SKM-1 treated with dmso at 0.1 percent for 144 hours (cell line): ENCODE results near the gene RTRAF.

Experiments
- DNase-seq: peaks from one replicate; lab custom pipeline; 2025; ENCODE audit not compliant: unreplicated experiment; lab: John Stamatoyannopoulos, UW

Gene RTRAF

GRCh38 chr14:52020161-52020714 lies 30.9 kb downstream of the RTRAF start:
- DNase-seq, result no peak

GRCh38 chr14:52020866-52021717 lies 31.7 kb downstream of the RTRAF start:
- DNase-seq, result no peak

DNA sequence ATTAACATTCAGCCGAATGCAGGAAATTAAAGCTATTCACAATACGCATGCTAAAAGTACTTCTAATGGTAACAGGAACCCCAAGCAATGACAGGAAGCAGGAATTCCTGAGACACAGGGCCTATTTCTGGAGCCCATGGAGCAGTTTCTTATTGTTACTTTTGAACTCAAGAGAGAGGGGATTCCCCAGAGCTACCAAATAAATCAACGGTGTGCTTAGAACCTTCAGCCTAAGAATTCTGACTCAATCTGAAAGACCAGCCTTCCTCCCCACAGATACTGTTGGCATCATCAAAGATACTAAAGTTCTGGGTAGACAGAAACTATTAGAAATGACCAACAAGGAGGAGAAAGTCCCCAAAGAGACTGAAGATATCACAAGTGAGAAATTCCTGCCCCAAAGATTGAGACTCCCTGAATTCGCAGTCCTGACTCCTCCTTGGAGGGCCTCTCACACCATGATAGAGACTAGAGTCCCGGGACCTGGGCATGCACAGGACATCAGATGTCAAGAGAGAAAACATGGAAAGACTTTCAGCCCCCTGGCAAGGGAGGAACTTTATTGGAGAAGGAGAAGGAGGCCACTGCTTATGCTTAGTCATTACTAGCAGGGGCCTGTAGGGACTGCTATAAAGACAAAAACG lies 32.7 kb downstream of the RTRAF start:
- DNase-seq, result no peak

GRCh38 chr14:52023518-52023917 lies 34.2 kb downstream of the RTRAF start:
- no peak for DNase-seq

DNA sequence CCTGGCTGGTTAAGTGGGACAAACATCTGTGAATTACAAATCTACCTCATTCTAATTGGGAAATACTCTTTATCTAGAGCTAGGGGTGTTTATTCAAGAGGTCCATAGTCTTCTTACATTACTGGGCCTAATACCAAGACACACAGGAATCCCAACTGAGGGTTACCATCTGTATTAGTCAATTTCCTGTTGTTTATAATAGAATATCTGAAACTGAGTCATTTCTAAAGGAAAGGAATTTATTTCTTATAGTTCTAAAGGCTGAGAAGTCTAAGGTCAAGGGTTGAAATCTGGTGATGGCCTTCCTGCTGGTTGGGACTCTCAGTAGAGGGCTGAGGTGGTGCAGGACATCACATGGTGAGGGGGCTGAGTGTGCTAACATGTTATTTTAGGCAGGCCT lies 36.0 kb downstream of the RTRAF start:
- DNase-seq, result no peak

- no peak for DNase-seq
Observed at GRCh38 chr14:52026017-52026660, 36.8 kb downstream of the RTRAF start.

DNA sequence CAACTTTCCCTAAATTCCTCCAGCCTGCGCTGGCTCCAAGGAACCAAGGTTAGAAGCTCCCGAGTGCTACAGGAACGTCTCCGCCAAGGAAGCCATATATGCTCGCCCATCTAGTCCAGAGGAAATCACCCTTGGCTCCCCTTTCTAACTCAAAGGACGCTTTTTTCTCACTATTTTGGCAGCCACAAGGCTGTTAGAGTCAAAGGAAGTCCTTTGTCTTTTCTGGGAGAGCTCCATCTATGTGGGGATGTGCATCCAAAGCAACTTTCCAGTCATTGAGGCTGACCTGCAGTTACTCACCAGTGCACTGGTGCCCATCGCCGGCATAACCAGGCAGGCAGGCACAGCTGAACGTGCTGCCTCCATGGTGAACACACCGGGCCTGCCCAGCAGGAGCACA lies 37.6 kb downstream of the RTRAF start:
- DNase-seq, result no peak

GRCh38 chr14:52029881-52030280 lies 40.5 kb downstream of the RTRAF start:
- no peak for DNase-seq

GRCh38 chr14:52031781-52032180 lies 42.4 kb downstream of the RTRAF start:
- DNase-seq, result no peak

DNA sequence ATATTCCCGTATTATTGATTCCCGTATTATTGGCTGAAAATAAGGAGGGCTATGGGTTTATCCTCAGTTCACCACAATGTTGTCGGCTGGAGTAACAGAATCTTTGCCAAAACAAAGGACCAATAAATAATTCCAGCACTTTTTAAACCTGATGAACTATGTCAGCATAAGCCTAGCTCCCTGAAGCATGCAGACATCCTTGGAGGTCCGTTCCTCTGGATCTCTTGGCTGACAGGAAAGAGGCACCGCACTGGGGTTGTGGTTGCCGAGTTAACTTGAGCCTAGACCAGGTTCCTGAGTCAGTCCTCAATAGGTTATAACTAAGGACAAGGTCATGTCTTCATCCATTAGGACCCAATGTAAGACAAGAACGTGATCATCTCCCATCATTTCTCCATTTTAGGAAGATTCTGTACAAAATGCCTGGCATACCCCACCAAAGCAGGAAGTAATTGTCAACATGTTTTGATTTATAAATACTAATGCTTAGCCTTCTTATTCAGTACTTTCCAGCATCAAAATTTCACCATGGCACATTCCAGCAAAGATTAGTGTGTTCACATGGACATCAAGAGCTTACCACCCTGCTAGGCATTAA lies 43.0 kb downstream of the RTRAF start:
- no peak for DNase-seq

DNA sequence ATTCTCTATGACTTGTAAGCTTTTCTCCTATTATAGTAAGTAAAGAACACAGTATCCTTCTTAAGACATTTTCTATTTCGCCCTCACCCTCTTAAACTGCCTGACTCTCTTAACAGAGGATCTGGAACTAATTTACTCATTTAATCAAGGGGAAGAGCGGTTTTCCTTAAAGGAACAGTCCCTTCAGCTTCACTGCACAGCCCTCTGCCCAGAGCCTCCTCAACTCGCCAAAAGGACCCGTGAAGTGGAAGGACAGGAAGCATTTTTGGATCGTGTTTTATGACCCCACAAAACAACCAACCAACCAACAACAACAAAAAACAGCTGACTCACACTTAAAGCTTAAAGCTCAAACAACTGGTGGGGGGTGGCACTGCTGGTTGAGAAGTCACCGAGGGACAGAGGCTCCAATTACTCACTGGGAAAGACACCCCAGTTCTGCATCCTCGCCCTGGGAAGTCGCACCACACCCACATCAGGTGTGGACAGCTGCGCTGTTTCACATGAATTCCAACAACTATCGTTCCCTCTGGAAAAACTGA lies 43.8 kb downstream of the RTRAF start:
- no peak for DNase-seq

DNA sequence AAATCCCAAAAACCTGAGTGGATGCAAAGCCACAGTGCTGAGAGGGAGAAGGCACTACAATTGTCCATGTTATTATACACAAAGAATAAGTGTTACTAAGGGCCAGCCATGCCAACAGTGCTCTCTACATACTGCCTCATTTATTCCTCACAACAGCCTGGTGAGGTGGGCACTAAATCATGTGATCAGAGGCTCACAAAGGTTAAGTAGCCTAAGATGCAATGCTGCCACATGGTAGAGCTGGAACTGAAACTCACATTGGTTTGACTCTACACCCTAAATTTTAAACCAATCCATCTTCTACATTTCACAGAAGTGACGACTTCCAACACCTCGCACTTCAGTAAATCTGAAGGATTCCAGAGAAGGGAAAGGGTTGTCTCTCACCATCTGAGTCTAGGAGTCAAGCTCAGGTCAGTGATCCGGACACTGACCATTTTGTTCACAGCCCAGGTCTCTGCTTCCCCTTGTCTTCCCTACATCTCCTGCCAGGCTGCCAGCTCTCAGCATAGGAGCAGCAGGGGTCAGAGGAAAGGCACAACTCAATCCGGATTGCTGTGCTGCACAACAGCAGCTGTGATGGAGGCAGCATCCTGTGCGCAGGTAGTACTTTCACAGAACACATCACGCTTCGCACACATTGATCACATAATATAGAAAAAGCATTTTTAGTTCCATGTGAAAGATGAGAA lies 49.9 kb downstream of the RTRAF start:
- DNase-seq, result no peak

DNA sequence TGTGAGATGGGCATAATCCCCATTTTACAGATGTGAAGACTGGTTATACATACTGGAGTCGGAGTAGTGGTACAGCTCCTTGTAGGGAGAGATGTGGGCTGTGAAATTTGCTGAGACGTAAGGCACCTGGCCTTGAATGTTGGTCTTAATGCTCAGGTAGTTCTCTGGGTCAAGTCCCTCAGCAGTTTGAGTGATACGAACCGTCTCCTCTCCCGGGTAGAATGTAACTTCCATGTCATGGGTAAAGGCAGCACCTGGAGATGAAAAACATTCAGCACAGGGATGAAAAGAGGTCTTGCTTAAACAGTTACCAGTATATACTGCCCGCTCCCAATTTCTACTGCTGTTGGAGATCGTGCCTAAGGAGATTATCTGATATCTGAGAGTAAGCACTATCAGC lies 51.3 kb downstream of the RTRAF start:
- DNase-seq, result no peak

- DNase-seq, result no peak
Observed at GRCh38 chr14:52042371-52043289, 53.3 kb downstream of the RTRAF start.

DNA sequence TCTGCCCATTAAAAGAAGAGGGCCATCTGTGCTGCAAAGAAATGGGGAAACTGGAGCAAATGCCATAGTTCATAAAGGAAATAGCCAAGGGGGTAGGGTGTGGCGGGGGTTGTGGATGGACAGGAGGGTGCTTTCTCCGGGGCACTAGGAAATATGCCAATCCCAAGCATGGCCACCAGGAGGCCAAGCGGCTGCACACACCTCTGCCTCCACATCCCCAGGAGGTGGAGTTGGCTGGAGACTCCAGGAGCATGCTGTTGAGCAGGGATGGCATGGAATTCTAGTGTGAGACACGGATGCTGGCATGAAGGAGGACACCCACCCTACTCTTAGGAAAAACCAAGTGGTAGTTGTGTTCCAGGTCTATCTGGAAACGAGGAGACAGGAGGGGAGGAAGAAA lies 54.3 kb downstream of the RTRAF start:
- DNase-seq, result no peak

DNA sequence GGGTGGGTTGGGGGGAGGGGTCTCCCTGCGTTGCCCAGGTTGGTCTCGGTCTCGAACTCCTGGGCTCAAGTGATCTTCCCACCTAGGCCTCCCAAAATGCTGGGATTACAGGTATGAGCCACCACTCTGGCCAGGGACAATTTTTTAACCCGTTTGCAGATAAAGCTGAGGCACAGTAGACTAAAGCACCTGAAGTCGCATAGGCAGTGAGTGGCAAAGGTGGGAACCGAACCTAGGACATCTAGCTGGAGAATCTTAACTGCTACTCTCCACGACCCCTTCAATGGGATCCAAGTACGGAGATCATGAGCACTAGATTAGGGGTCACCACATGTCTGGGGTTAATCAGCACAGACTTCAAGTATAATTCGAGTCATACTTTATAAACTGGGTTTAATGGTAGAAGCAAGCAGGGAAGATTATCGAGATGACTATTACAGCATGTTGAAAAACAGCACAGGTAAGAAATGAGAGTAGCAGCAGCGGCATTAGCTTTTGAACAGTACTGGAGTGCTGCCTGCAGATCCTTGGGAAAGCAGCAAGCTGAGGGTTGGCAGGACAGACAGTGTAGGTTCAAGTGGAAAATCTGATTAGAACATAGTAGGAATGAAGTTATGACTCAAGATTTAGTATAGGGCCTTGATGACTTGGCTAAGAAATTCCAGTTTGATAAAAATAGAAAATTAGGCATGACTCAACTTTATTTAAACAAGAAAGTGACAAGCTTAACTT lies 55.6 kb downstream of the RTRAF start:
- DNase-seq, result no peak

- no peak for DNase-seq
Observed at GRCh38 chr14:52046376-52046917, 57.1 kb downstream of the RTRAF start.

DNA sequence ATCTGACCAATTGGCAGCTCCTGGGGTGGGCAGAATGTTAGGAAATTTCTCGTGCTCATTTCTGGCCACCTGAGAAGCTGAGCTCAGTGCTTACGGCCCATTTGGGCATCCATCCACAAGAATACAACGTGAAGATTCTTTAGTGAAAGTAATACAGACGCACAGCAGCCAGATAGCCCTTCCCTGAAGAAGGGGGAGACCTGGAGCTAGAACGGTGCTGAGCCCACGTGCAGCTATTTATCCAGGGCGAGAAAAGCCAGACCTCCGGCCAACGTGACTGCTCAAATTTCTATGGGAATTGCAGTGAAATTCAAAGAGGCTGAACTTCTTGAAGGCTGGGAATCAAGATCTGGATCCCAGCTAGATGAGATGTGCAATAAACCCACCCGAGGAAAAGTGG lies 58.8 kb downstream of the RTRAF start:
- no peak for DNase-seq
